GM18499 (cell line): ENCODE data around the gene ANKRD50.

ENCODE experiments used
- ATAC-seq: cut with Tn5 transposase; IDR thresholded peaks from one replicate; pipeline ENCODE4 v1.9.1; 2021; ENCODE audit warnings: moderate number of reproducible peaks; ENCODE audit not compliant: insufficient read depth, unreplicated experiment

ANKRD50 gene

DNA sequence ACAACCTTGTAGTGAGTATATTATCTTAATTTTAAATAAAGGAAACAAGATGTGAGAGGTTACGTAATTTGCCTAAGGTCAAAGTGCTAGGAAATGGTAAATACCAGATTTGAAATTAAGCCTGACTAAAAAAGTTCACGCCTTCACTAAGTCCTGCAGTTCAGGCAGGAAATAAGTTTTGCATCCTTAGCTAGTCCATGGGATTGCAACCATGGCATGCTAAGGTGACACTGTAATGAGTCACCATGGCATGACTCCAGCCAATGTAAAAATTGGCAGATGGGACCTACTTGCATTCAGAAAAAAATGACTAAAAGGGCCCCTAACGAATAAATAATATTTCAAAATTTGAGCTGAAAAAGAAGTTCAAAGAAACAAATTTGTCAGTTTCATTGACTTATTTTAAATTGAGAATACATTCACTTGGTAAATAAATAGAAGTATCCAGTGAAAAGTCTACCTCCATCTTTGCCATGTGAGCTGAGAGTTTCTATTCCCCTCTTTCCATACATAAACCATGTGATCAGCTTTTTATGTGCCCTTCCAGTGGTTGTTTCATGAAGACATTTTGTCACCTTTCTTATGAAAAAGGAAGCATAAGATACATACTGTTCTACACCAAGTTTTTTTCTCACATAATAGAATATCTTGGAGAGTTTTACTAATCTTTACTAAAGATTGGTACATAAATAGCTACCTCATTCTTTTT, 72.4 kb downstream of the ANKRD50 start:
- no peak for ATAC-seq

DNA sequence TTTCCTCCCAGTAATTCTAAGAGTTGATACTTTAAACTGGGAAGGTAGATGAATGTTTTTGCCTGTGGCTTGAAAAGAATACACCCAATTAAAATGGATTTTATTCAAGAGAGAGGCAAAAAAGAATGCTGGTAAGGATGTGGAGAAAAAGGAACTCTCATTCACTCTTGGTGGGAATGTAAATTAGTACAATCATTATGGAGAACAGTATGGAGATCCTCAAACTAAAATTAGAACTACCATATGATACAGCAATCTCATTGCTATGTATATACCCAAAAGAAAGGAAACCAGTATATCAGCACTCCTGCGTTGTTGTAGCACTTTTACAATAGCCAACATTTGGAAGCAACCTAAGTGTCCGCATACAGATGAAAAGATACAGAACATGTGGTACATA, 75.2 kb downstream of the ANKRD50 start:
- ATAC-seq = no peak

DNA sequence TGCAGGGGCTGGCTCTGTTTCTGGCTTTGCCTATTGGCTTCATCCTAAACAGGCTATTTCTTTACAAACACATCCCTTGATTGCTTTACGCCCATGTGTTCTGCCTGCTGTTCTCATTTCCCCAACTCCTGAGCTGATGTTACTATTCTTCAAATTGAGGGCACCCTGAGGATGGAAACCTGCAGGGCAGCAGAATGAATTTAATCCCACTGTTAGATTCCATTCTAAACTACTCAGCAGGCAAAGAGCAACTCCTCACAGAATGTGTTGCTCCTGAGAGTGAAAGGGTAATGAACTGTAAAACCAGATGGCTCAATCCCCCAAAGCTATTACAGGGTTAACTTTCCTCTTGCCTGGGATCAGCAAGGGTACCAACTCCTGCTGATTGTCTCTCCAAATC, 75.7 kb downstream of the ANKRD50 start:
- no peak for ATAC-seq

- no peak for ATAC-seq
Observed at GRCh38 chr4:124635331-124635730, 77.2 kb downstream of the ANKRD50 start.

DNA sequence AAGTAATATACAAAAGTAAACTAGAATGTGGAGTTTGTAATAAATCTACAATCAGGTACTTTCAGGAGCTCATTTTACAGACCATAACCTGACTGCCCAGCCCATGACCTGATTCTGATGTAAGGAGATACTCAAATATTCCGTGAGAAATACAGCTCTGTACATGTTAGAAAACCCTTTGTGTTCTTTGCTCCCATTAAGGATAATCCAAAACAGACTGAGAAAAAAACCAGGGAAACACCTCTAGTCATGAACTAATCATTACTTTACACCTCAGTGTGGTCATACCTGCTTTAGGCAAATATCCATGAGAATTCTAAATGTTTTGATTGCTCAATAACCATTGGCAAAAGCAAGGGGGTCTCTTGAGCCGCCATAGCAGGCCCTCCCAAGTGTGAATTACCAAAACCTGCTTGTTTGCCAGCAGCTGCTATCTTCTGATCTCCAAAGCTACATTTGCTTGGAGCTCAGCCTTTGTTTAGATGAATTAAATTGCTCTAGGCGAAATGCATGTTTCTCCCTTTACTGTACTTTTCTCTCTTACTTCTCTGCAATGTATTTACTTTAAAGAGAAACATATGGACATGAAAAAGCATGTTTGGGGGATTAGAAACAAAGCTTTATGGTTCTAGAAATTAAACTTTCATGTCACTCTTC, 79.1 kb downstream of the ANKRD50 start:
- no peak for ATAC-seq

DNA sequence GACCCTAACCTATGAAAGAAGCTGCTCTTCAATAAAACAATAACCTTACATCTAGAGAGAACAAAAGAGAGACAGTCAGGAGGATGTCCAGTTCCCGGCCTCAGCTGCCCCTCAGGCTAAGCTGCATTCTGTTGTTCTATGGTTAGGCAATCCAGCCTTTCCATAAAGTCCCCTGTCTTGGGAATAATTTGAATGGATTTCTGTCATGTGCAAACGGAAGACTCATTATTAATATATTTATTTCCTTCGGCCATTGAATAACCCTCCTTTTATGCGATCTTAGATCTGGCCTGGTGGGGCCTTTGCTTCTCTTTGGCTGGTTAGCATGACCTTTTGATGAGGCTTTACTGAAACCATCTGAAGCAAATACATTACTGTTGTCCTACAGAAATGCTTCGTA, 80.1 kb downstream of the ANKRD50 start:
- no peak for ATAC-seq

GRCh38 chr4:124631760-124632159, 80.8 kb downstream of the ANKRD50 start:
- peak; percentile 95 for ATAC-seq

DNA sequence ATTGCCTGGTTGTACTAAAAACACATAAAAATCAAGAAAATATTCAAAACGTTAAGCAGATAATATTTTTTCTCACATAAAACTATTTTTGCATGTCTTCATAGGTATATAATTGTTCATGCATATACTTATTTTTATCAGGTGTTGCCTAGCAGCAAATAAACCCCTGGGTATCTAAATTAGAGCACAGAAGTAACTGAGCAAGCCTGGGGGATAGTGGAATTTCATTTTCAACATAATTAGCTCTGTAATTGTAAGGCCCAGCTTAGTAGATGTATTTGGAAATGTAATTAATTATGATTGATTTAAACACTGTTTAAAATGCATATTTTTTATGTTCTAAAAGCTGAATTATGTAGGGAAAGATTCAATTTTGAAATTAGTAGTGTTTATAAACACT, 82.9 kb downstream of the ANKRD50 start:
- ATAC-seq = no peak
